GM23248 (cell line): ENCODE measurements around the gene GALNT12.

Source experiments
- EZH2 ChIP-seq: fragments of 200-600 bp; sonication (generic); IDR thresholded peaks from 2 replicates; pipeline ENCODE4 v1.6.1; 2018; ENCODE audit warnings: antibody characterized with exemption, mild to moderate bottlenecking; ENCODE audit not compliant: insufficient read depth, poor library complexity, severe bottlenecking
- EZH2phosphoT487 ChIP-seq: fragments of 200-600 bp; sonication (generic); IDR thresholded peaks from 2 replicates; pipeline ENCODE4 v1.6.1; 2018; ENCODE audit warnings: antibody characterized with exemption, moderate library complexity, mild to moderate bottlenecking, low read depth; ENCODE audit not compliant: insufficient read depth

- no peak for TF ChIP-seq EZH2
- TF ChIP-seq EZH2phosphoT487, result no peak
Measured at GRCh38 chr9:98830554-98830953, 23.1 kb downstream of the GALNT12 start.
